ENCODE results near the gene NLRX1.
"Not testable (repeated sequence)": the region's sequence is repeated elsewhere in the genome, so short reads cannot be mapped to it uniquely, and the experiment has no call there.

The NLRX1 gene

DNA sequence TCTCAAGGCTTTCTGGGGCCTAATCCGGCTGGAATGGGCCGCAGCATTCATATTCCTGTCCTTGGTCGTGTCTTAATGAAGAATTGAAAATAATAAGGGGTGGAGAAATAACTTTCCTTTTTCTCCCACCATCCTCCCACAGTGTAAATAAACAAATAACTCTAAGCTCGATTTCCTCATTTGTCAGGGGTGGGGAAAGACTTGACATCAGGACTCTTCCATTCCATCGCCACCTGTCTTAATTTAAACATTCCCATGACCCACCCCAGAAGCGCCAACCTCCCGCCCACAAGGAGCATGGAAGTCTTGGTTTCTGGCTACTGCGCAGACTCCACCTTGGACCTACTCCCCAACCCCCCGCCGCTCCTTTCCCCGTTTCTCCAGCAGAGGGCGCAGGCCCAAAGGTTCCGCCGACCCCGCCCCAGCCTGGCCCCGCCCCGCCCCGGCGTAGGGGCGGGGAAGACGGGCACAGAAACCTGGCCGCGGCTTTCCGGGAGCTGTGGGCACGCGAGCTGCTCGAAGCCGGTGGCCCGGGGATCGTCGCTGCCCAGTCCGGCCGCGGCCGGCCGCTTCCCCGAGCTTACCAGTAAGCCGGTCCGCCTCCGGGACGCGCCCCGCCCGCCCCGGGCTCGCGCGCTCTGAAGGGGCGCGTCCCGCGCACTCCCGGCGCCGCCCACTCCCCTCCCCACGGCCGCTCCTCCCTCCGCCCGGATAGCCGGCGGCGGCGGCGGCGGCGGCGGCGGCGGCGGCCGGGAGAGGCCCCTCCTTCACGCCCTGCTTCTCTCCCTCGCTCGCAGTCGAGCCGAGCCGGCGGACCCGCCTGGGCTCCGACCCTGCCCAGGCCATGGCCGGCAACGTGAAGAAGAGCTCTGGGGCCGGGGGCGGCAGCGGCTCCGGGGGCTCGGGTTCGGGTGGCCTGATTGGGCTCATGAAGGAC is 37.3 kb downstream of the NLRX1 start, which contains the start of gene CBL:
CBL (plus strand) TSS at position 766 of the 937 bp plus-strand sequence; CDS start at position 845, 79 bp downstream.
- DNase-seq (ENCODE audit: low read depth in 3 of 3, low spot score in 1 of 3) = peak; percentile 91 to 99 (median 97)

DNA sequence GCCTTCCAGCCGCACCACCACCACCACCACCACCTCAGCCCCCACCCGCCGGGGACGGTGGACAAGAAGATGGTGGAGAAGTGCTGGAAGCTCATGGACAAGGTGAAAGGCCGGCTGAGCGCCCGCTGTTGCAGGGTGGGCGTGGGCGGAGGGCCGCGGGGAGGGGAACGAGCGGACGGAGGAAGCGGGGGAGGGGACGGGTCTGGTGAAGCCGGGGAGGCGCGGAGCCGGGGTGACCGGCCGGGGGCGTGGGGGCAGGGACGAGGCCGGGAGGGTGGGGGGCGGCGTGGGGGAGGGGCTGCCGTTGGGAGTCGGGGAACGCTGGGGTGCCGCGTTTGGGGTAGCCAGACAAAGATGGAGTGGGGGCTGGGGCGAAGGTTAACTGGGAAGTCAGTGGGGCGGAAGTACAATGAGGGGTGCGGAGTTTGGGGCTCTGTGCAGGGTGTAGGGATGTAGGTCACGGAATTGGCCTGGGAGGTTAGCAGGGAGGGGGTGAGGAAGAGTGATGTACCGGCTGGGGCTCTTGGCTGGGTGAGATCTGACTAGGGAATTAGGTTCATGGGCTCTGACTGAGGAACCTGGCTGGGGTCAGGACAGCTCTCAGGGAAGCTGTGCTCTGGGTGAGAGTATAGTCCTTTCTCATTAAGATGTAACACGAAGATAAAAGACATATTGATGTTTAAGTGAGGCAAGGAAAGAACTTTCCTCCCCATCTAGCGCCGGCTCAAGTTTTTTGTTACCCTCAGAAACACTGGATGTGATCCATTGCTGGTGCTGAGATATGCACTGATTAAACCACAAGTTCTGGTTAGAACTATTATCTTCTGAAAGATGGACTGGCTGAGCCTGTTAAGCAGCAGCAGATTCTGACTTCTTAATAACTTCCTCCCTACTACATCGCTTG is 38.2 kb downstream of the NLRX1 start:
- DNase-seq (ENCODE audit: low read depth in 3 of 3, low spot score in 1 of 3) = peak in 1 of 3 donors; percentile 7

DNA sequence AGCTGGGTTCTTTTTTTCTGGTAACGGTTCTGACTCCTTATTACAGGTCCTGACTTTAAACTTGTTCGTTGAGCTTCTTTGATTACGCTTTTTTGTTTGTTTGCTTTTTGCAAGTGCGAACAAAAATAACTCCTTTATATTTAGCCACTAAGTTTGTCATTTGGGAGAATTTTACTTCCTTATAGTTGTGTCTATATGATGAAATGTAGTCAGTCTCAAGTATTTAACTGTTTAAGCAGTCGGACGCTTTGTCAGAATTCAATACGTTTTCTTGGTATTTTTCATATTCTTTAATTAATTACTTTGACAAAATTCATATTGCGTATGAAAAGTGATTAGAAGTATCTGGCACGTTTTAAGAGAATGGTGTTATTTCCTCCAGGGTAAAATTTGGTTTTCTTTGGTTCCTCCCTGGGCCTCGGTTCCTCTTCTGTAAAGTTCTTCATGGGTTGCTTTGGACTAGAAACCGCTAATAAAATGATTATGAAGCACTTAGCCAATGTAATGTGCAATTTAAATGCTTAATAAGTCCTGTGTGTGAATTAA is 39.0 kb downstream of the NLRX1 start:
- no peak for DNase-seq (ENCODE audit: low read depth in 3 of 3, low spot score in 1 of 3)

DNA sequence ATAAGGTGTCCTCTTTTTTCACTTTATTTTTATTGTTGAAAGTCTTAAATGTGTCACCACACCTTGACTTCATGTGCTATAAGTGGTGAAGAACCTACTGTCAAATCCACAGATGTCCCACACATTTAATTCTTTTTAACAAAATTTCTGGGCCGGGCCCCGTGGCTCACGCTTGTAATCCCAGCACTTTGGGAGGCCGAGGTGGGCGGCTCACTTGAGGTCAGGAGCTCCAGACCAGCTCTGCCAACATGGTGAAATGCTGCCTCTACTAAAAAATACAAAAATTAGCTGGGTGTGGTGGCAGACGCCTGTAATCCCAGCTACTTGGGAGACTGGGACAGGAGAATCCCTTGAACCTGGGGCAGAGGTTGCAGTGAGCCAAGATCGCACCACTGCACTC is 40.7 kb downstream of the NLRX1 start:
- DNase-seq (ENCODE audit: low read depth in 3 of 3, low spot score in 1 of 3) = no peak

DNA sequence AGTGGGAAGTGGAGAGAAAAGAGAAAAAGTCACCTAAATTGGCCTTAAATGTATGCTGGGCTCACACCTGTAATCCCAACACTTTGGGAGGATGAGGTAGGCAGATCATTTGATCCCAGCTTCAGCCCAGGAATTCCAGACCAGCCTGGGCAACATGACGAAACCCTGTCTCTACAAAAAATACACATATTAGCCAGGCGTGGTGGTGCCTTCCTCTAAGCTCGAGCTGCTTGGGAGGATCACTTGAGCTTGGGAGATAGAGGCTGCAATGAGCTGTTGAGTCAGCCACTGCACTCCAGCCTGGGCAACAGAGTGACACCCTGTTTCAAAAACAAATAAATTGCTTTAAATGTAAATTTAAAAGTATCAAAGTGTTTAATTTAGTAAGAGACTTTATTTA is 41.5 kb downstream of the NLRX1 start:
- DNase-seq (ENCODE audit: low read depth in 3 of 3, low spot score in 1 of 3) = no peak

DNA sequence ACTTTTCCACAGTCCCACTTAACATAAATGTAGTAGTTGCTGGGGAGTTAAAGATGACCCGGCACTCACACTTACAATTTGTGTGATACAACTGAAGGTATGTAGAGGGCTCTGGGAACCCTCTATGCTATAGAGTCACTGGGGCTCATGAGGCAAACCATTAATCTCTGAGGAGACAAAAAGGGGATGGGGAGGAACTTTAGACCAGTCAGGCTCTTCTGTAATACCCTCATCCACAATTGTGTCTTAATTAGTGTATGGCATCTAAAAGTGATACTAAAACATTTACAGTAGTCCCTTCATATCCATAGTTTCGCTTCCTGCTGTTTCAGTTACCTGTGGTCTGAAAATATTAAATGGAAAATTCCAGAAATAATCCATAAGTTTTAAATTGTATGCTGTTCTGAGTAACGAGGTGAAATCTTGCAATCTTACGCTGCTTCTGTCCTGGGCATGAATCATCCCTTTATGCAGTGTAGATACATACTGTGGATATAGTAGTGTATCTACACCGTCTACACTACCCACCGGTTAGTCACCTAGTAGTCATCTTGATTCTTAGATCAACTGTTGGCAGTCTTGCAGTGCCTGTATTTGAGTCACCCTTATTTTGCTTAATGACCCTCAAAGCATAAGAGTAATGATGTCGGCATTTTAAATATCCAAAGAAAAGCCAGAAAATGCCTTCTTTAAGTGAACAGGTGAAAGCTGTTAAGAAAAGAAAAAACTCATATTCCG is 49.8 kb downstream of the NLRX1 start:
- no peak for DNase-seq (ENCODE audit: low read depth in 3 of 3, low spot score in 1 of 3)

DNA sequence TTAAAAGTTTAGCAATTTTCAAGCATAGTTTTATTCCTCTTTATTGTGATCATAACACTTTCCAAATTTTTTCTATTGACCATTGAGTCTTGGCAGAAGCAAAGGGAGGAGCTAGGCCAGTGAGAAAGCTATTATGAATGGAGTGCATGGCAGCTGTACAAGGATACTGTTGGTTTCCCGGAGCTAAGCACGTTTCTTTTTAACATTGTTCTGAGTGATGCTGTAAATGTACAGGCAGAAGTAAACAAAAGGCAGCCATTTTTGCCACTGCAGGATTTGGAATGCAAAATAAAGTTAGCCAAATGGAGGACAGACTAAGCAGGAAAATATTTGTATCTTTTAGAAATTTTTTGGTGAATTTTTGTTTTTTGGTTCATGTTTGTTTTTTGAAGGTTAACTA is 53.8 kb downstream of the NLRX1 start:
- DNase-seq (ENCODE audit: low read depth in 3 of 3, low spot score in 1 of 3) = no peak

DNA sequence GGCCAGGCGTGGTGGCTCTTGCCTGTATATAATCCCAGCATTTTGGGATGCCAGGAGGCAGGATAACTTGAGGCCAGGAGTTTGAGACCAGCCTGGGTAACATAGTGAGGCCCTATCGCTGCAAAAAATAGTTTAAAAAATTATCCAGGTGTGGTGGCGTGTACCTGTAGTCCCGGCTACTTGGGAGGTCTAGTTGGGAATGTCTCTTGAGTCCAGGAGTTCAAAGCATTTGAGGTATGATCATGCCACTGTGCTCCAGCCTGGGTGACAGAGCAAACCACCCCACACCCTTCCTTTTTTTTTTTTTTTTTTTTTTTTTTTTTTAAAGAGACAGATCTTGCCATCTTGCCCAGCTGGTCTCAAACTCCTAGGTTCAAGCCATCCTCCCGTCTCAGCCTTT is 54.4 kb downstream of the NLRX1 start:
- DNase-seq (ENCODE audit: low read depth in 3 of 3, low spot score in 1 of 3) = no peak

DNA sequence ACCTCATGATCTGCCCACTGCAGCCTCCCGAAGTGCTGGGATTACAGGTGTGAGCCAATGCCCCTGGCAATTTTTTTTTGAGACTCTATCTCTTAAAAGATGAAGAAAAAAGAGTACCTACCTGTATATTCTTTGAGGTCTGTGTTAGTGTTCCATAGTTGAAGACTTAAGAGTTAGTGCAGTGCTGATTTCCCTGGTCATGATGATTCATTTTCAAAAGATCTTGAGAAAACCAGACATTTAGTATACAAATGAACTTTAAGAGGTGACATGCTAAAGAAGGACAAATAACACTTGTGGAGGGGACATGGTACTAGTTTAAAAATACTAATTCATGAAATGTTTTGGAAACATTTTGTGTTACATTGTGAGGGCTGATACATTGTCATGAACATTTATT is 55.3 kb downstream of the NLRX1 start:
- no peak for DNase-seq (ENCODE audit: low read depth in 3 of 3, low spot score in 1 of 3)

DNA sequence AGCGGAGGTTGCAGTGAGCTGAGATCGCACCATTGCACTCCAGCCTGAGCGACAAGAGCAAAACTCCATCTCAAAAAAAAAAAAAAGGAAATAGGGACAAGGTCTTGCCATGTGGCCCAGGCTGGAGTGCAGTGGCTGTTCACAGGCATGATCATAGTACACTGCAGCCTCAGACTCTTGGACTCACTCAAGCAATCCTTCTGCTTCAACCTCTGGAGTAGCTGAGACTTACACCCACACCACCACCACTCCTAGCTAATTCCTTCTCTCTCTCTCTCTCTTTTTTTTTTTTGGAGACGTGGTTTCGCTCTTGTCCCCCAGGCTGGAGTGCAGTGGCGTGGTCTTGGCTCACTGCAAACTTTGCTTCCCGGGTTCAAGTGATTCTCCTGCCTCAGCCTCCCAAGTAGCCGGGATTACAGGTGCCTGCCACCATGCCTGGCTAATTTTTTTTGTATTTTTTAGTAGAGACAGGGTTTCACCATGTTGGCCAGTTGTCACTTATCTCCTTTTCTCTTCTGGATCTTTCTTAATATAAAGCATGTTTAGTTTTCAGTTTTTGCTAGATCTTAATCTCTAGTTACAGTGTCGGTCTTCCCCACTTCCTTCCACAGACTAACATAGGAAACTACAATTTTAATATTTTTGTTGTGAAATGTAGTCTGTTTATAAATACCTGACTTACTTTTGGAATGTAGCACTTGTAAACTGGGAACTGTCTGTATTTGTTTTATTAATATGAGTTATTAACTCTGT is 60.2 kb downstream of the NLRX1 start:
- not testable (repeated sequence) for DNase-seq (ENCODE audit: low read depth in 3 of 3, low spot score in 1 of 3)

DNA sequence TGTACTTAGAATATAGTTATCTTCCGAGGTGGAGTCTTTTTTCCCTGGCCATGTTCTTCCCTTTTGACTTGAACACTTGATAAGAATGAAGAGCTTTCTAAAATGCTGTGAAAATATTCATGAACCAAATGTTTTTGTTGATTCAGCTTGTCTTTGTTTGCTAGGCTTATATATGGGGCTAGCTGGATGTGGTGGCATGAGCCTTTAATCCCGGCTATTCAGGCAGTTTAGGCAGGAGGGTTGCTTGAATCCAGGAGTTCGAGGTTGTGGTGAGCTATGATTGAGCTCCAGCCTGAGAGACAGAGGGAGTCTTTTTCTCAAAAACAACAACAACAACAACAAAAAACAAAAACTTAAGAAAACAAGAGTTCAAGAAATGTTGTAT is 60.8 kb downstream of the NLRX1 start:
- DNase-seq (ENCODE audit: low read depth in 3 of 3, low spot score in 1 of 3) = no peak

DNA sequence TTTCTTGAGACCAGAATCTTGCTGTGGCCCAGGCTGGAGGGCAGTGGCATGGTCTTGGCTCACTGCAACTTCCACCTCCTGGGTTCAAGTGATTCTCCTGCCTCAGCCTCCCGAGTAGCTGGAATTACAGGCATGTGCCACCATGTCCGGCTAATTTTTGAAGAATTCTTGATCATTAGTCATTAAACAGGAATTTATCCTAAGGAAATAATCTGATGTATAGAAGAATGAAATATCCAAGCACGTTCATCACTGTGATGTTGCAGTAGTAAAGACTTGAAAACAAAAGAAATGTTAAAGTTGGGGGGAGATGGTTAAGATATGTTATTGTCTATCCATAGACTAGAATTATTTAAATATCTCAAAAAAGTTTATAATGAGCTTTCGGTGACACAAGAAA is 61.2 kb downstream of the NLRX1 start:
- no peak for DNase-seq (ENCODE audit: low read depth in 3 of 3, low spot score in 1 of 3)
